HG03196 (cell line): ENCODE measurements around the gene APC2.

ENCODE experiments used
- ATAC-seq: cut with Tn5 transposase; IDR thresholded peaks from one replicate; pipeline ENCODE4 v1.9.1; 2021; ENCODE audit not compliant: unreplicated experiment

APC2 gene

DNA sequence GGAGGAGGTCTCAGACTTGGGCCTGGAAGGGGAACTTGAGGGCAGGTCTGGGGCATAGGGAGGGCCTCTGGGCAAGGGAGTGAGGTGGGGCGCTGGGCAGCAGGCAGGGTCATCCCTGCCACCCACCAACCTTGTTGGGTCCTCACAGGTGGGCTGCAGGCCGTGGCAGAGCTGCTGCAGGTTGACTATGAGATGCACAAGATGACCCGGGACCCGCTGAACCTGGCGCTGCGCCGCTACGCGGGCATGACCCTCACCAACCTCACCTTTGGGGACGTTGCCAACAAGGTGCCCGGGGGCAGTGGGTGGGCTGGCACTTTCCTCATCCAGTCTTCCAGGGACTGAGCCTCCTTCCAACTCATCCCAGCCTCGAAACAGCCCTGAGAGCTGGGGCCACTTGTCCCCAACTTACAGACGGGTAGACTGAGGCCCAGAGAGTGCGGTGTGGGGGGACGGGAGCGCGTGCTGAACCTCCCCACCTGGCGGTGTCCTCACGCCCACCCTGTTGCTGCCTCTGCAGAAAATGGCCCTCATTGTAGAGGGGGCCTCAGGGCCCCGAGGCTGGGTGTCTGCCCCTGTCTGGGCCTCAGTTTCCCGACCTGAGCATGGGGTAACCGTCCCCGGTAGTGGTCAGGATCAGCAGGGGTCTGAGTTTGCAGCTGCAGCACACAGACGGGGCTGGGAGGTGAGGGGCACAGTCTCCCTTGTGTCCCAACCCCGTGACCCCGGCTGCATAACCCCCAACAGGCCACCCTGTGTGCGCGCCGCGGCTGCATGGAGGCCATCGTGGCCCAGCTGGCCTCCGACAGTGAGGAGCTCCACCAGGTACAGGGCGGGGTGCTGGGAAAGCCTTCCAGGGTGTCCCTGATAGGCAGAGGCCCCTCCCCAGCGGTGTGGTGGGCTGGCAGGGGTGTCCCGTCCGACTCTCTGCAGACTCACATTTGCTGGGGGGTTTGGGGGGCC is 10.4 kb downstream of the APC2 start:
- no peak for ATAC-seq

DNA sequence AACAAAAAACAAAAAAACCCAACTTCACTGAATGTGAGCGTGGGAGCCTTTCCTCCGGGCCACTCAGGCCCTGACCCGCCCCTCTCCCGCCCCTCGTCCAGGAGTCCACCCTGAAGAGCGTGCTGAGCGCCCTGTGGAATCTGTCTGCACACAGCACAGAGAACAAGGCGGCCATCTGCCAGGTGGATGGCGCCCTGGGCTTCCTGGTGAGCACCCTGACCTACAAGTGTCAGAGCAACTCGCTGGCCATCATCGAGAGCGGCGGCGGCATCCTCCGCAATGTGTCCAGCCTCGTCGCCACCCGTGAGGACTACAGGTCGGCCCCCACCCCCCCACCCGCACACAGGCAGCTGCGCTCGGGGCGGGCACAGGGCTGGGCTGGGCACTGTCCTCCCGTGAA is 11.9 kb downstream of the APC2 start:
- no peak for ATAC-seq

DNA sequence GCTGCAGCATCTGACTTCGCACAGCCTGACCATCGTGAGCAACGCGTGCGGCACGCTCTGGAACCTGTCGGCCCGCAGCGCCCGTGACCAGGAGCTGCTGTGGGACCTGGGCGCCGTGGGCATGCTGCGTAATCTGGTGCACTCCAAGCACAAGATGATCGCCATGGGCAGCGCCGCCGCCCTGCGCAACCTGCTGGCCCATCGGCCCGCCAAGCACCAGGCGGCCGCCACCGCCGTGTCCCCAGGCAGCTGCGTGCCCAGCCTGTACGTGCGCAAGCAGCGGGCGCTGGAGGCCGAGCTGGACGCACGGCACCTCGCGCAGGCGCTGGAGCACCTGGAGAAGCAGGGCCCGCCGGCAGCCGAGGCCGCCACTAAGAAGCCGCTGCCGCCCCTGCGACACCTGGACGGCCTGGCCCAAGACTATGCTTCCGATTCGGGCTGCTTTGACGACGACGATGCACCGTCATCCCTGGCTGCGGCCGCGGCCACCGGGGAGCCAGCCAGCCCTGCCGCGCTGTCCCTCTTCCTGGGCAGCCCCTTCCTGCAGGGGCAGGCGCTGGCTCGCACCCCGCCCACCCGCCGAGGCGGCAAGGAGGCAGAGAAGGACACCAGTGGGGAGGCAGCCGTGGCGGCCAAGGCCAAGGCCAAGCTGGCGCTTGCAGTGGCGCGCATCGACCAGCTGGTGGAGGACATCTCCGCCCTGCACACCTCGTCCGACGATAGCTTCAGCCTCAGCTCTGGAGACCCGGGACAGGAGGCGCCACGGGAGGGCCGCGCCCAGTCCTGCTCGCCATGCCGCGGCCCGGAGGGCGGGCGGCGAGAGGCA is 15.5 kb downstream of the APC2 start:
- no peak for ATAC-seq

DNA sequence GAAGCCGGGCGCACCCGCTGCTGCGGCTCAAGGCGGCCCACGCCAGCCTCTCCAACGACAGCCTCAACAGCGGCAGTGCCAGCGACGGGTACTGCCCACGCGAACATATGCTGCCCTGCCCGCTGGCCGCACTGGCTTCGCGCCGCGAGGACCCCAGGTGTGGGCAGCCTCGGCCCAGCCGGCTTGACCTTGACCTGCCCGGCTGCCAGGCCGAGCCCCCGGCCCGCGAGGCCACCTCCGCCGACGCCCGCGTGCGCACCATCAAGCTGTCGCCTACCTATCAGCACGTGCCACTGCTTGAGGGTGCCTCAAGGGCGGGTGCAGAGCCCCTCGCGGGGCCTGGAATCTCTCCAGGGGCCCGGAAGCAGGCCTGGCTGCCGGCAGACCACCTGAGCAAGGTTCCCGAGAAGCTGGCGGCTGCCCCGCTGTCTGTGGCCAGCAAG is 16.1 kb downstream of the APC2 start:
- ATAC-seq, result no peak

DNA sequence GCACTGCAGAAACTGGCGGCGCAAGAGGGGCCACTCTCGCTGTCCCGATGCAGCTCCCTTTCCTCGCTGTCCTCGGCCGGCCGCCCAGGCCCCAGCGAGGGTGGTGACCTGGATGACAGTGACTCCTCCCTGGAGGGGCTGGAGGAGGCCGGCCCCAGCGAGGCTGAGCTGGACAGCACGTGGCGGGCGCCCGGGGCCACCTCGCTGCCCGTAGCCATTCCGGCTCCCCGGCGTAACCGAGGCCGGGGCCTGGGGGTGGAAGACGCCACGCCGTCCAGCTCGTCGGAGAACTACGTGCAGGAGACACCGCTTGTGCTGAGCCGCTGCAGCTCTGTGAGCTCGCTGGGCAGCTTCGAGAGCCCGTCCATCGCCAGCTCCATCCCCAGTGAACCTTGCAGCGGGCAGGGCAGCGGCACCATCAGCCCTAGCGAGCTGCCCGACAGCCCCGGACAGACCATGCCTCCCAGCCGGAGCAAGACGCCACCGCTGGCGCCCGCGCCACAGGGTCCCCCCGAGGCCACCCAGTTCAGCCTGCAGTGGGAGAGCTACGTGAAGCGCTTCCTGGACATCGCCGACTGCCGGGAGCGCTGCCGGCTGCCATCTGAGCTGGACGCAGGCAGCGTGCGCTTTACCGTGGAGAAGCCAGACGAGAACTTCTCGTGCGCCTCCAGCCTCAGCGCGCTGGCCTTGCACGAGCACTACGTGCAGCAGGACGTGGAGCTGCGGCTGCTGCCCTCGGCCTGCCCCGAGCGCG is 16.7 kb downstream of the APC2 start:
- ATAC-seq, result no peak

DNA sequence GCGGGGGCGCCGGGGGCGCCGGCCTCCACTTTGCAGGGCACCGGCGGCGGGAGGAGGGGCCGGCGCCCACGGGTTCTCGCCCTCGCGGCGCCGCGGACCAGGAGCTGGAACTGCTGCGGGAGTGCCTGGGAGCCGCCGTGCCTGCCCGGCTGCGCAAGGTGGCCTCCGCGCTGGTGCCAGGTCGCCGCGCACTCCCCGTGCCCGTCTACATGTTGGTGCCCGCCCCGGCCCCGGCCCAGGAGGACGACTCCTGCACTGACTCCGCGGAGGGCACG is 17.2 kb downstream of the APC2 start:
- ATAC-seq, result no peak

DNA sequence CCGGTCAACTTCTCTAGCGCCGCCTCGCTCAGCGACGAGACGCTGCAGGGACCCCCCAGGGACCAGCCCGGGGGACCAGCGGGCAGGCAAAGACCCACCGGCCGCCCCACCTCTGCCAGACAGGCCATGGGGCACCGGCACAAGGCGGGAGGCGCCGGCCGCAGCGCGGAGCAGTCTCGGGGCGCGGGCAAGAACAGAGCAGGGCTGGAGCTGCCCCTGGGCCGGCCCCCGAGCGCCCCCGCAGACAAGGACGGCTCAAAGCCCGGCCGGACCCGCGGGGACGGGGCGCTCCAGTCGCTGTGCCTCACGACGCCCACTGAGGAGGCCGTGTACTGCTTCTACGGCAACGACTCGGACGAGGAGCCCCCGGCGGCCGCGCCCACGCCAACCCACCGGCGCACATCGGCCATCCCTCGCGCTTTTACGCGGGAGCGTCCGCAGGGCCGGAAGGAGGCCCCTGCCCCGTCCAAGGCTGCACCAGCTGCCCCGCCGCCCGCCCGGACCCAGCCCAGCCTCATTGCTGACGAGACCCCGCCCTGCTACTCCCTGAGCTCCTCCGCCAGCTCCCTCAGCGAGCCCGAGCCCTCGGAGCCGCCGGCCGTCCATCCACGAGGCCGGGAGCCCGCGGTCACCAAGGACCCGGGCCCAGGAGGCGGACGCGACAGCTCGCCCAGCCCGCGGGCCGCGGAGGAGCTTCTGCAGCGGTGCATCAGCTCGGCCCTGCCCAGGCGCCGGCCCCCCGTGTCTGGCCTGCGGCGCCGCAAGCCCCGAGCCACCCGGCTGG is 17.8 kb downstream of the APC2 start:
- ATAC-seq, result no peak

DNA sequence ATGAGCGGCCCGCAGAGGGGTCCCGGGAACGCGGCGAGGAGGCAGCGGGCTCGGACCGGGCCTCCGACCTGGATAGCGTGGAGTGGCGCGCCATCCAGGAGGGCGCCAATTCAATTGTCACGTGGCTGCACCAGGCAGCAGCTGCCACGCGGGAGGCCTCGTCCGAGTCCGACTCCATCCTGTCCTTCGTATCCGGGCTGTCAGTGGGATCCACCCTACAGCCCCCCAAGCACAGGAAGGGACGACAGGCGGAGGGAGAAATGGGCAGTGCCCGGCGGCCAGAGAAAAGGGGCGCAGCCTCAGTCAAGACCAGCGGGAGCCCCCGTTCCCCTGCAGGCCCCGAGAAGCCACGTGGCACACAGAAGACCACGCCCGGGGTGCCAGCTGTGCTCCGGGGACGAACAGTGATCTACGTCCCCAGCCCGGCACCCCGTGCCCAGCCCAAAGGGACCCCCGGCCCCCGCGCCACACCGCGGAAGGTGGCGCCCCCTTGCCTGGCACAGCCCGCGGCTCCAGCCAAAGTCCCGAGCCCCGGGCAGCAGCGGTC is 18.4 kb downstream of the APC2 start:
- ATAC-seq, result no peak

DNA sequence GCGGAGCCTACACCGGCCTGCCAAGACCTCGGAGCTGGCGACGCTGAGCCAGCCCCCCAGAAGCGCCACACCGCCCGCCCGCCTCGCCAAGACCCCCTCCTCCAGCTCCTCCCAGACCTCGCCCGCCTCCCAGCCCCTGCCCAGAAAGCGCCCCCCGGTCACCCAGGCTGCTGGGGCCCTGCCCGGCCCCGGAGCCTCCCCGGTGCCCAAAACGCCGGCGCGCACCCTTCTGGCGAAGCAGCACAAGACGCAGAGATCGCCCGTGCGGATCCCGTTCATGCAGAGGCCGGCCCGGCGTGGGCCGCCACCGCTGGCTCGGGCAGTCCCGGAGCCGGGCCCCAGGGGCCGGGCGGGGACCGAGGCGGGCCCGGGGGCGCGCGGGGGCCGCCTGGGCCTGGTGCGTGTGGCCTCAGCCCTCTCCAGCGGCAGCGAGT is 18.9 kb downstream of the APC2 start:
- ATAC-seq, result no peak

DNA sequence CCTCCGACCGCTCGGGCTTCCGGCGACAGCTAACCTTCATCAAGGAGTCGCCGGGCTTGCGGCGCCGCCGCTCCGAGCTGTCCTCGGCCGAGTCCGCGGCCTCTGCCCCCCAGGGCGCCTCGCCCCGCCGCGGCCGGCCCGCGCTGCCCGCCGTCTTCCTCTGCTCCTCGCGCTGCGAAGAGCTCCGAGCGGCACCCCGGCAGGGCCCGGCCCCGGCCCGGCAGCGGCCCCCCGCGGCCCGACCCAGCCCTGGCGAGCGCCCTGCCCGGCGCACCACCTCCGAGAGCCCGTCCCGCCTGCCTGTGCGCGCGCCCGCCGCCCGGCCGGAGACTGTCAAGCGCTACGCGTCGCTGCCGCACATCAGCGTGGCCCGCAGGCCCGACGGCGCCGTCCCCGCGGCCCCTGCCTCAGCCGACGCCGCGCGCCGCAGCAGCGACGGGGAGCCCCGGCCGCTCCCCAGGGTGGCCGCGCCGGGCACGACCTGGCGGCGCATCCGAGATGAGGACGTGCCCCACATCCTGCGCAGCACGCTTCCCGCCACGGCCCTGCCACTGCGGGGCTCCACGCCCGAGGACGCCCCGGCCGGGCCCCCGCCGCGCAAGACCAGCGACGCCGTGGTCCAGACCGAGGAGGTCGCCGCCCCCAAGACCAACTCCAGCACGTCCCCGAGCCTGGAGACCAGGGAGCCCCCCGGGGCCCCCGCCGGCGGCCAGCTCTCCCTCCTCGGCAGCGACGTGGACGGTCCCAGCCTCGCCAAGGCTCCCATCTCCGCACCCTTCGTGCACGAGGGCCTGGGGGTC is 19.5 kb downstream of the APC2 start:
- no peak for ATAC-seq

DNA sequence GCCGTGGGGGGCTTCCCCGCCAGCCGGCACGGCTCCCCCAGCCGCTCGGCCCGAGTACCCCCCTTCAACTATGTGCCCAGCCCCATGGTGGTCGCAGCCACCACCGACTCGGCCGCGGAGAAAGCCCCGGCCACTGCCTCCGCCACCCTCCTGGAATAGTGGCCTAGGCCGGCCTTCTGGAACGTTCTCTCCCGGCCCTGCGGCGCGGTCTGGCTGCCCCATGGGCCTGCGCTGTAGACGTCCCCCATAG is 20.1 kb downstream of the APC2 start:
- ATAC-seq, result no peak

DNA sequence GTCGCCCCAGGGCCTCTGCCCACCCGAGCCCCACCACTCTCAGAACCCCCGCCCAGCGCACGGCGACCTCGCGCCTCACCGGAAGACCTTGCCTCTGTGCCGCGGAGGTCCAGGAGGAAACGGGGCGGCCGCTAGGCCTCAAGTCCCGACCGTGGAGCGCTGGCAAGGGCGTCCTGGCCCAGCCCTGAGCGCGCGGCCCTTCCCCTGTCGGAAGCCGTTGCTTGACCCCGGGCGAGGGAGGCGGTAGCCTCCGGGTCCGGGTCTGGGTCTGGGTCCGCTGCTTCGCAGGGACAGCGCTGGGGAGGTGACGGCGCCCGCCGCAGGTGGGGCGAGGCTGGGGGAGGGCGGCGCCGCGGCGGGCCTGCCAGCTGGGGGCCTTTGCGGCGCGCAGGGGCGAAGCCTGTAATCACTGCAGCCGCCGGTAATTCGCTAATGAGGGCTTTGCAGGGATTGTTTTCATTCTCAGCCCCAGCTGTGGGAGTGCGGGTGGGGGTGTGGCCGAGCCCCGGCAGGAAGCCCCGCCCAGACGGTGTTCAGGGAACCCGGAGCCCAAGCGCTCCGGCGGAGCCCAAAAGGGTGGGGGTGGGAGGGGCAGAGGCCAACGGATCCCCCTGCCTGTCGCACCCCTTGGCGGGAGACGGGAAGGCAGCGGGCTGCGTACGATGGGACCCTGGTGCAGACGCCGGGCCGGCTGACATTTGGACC is 20.5 kb downstream of the APC2 start:
- no peak for ATAC-seq

DNA sequence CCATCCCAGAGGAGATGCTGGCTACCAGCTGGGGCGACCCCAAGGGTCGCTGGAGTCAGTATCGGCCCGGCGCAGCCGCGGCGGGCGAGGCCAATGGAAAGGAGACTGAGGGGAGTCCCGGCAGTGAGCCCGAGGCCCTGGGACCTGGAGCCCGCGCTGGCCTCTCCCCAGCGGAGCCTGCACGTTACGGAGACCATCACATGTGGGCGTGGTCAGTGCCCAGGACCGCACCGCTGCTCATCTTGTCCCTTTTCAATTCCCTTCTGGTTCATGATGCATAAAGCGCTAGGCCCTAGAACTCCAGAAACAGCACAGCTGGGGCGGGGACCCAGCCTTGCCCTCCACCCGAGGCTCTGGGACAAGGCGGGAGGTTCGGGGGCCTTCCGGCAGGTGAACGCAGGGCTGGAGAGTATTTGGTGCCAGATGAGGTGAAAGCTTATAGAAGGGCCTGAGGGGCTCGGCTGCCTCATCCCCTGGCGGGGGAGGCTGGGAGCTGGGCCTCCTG is 21.1 kb downstream of the APC2 start:
- no peak for ATAC-seq

DNA sequence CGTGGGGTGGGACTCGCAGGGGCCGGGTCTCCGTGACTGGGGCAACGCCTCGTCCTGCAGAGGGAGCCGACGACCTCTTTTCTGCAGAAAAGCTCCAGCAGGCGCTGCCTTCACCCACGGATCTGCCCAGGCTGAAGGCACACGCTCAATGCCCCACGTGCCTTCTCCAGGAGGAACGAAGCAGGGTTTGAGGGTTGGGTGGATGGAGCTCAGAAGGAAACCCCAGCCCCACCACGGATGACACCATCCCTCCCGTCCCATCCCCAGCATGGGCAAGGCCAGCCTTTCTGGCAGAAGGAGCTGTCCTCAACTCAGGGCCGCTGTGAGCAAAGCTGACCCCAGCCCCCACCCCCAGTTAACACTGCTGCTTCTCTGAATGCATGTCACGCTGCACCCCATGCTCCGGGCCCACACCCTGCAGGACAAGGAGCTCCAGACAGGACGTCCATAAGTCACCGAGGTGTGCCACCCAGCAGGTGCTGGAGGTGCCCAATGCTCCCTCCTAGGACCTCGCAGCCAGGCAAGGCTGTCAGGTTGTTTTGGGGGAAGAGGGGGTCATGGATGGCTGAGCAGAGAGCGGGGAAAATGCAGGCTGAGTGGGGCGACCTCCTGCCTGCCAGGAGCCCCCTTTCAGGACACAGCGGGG is 21.7 kb downstream of the APC2 start:
- no peak for ATAC-seq

DNA sequence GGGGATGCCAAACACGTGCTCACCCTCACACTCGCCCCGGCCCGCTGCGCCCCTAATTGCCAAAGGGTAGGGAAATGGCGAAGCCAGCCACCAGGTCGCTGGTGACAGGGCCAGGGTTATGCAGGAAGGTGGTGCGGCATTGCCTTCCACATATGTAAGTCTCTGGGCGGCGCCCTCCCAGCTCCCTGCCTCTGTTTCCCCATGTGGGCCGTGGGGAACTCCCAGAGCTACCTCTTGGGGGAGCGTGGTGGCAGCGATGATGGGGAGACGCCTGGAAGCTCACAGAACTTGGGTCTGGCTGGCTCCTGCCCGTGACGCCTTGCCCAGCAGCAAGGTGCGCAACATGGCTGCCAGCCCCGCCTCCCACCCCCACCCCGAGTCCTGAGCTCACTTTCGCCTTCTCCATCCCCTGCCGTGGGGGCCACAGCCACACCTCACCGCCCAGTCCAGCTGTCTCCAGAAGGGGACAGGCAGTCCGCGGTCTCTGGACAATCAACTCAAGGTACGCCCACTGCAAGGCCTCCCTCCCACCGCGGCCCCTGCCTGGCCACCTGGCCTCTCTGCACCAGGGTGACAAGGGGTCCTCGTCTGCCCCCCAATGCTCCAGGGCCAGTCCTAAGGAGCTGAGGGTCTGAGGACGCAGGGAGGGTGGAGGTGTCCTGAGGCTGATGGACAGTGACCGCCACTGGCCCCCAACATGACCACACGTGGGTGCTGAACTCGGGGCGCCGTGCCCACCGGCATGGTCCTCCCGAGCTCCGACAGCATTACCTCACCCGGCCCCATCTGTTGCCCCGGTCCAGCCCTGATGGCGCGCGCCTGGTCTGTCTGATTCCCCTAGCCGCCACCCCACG is 22.5 kb downstream of the APC2 start:
- no peak for ATAC-seq

DNA sequence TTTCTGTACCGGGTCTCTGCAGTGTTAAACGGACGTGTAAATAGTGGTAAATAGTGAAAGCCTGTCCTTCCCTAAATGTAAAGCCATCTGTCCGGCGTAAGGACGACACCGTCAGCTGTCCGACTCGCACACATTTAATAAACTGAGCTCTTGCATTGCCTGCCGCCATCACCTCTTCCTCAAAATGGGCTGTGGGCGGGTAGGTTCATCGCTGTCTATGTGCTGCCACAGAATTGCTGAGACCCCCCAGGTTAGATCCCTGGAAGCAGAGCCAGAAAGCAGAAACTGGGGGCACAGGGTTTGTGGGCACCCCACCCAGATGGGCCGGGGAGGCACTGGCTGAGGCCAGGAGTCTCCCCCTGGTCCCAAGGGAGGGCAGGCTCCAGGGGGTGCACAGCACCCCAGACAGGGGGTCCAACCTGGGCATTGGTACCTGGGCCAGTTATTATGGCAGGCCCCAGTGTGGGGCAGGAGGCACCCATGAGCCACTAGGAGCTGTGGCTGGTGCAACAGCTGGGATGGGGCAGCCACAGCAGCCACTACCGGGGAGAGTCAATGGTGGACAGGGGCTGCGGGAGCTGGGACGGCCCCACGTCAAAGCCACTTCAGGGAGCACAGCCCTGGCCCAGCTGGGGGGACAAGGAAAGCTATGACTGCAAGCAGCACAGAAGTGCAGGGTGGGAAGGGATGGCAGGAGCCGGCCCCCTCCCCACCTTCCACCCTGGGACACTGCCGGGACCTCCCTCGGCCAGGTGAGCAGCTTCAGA is 23.3 kb downstream of the APC2 start:
- no peak for ATAC-seq
